ENCODE measurements around the gene RTRAF.

RTRAF gene

GRCh38 chr14:51993285-51993920, 4.1 kb downstream of the RTRAF start:
- no peak for DNase-seq (ENCODE audit: low read depth, low spot score)

GRCh38 chr14:51996148-51996746, 6.9 kb downstream of the RTRAF start:
- DNase-seq (ENCODE audit: low read depth, low spot score), result peak; percentile 48

- no peak for DNase-seq (ENCODE audit: low read depth, low spot score)
These were observed 9.0 kb downstream of the RTRAF start for GRCh38 chr14:51998348-51998747.

- DNase-seq (ENCODE audit: low read depth, low spot score), result no peak
These were observed 9.7 kb downstream of the RTRAF start for GRCh38 chr14:51999084-51999483.

GRCh38 chr14:52000019-52000582, 10.8 kb downstream of the RTRAF start:
- DNase-seq (ENCODE audit: low read depth, low spot score), result no peak

- no peak for DNase-seq (ENCODE audit: low read depth, low spot score)
These were observed 11.3 kb downstream of the RTRAF start for GRCh38 chr14:52000696-52001095.

- no peak for DNase-seq (ENCODE audit: low read depth, low spot score)
These were observed 13.2 kb downstream of the RTRAF start for GRCh38 chr14:52002542-52002941.

- no peak for DNase-seq (ENCODE audit: low read depth, low spot score)
These were observed 14.0 kb downstream of the RTRAF start for GRCh38 chr14:52003324-52003723.

GRCh38 chr14:52005625-52006024, 16.3 kb downstream of the RTRAF start:
- DNase-seq (ENCODE audit: low read depth, low spot score), result no peak

GRCh38 chr14:52006361-52006760, 17.0 kb downstream of the RTRAF start:
- DNase-seq (ENCODE audit: low read depth, low spot score), result no peak

GRCh38 chr14:52007211-52007610, 17.9 kb downstream of the RTRAF start:
- DNase-seq (ENCODE audit: low read depth, low spot score), result no peak

- no peak for DNase-seq (ENCODE audit: low read depth, low spot score)
These were observed 18.3 kb downstream of the RTRAF start for GRCh38 chr14:52007637-52008036.

GRCh38 chr14:52008136-52008535, 18.8 kb downstream of the RTRAF start:
- no peak for DNase-seq (ENCODE audit: low read depth, low spot score)

GRCh38 chr14:52010173-52010693, 20.9 kb downstream of the RTRAF start:
- DNase-seq (ENCODE audit: low read depth, low spot score), result no peak

- DNase-seq (ENCODE audit: low read depth, low spot score), result no peak
These were observed 22.2 kb downstream of the RTRAF start for GRCh38 chr14:52011523-52011922.

- DNase-seq (ENCODE audit: low read depth, low spot score), result no peak
These were observed 23.3 kb downstream of the RTRAF start for GRCh38 chr14:52012635-52013034.

- DNase-seq (ENCODE audit: low read depth, low spot score), result no peak
These were observed 24.7 kb downstream of the RTRAF start for GRCh38 chr14:52013984-52014600.

GRCh38 chr14:52014601-52015267, 25.4 kb downstream of the RTRAF start:
- no peak for DNase-seq (ENCODE audit: low read depth, low spot score)

- DNase-seq (ENCODE audit: low read depth, low spot score), result peak; percentile 29
These were observed 26.2 kb downstream of the RTRAF start for GRCh38 chr14:52015411-52016030.

- DNase-seq (ENCODE audit: low read depth, low spot score), result no peak
These were observed 28.9 kb downstream of the RTRAF start for GRCh38 chr14:52018252-52018651.

- DNase-seq (ENCODE audit: low read depth, low spot score), result no peak
These were observed 29.6 kb downstream of the RTRAF start for GRCh38 chr14:52018970-52019369.
